Activated CD4-positive, CD25-positive, alpha-beta regulatory T cell treated with anti-CD3 and anti-CD28 coated beads, Interleukin-2, amount 50 U/mL, for 24 hours (primary cell): Measurements from ENCODE around the gene CALML3.
"Not testable (repeated sequence)": the region's sequence is repeated elsewhere in the genome, so short reads cannot be mapped to it uniquely, and the experiment has no call there.

Experiments
- ATAC-seq, 2 donors: fragments of 150-1000 bp; cut with Tn5 transposase; one replicate each; pipeline ENCODE4 v1.10.0; 2021; ENCODE audit warnings: mild to moderate bottlenecking in 1 of 2, moderate library complexity in 1 of 2

CALML3 gene

GRCh38 chr10:5524641-5525560 lies at the start of gene CALML3:
TSS of gene CALML3 (plus strand) at chr10:5524961. CDS start at chr10:5525086, 125 bp downstream.
- ATAC-seq, result no peak

- ATAC-seq, result not testable (repeated sequence)
Observed at GRCh38 chr10:5475088-5475487, 49.7 kb upstream of the CALML3 start.

- not testable (repeated sequence) for ATAC-seq
Observed at GRCh38 chr10:5475974-5476807, 48.6 kb upstream of the CALML3 start.

GRCh38 chr10:5476918-5477525 lies 47.7 kb upstream of the CALML3 start:
- no peak for ATAC-seq

GRCh38 chr10:5477948-5478693 lies 46.6 kb upstream of the CALML3 start:
- ATAC-seq, result no peak

- ATAC-seq, result no peak
Observed at GRCh38 chr10:5478694-5479305, 46.0 kb upstream of the CALML3 start.

GRCh38 chr10:5479481-5480161 lies 45.1 kb upstream of the CALML3 start:
- peak; percentile 27 to 28 for ATAC-seq

GRCh38 chr10:5480162-5480941 lies 44.4 kb upstream of the CALML3 start:
- no peak for ATAC-seq

- no peak for ATAC-seq
Observed at GRCh38 chr10:5481121-5481520, 43.6 kb upstream of the CALML3 start.

- ATAC-seq, result no peak
Observed at GRCh38 chr10:5482016-5482415, 42.7 kb upstream of the CALML3 start.

- no peak for ATAC-seq
Observed at GRCh38 chr10:5484205-5484604, 40.6 kb upstream of the CALML3 start.

GRCh38 chr10:5485290-5485689 lies 39.5 kb upstream of the CALML3 start:
- no peak for ATAC-seq

GRCh38 chr10:5485948-5486852 lies 38.6 kb upstream of the CALML3 start:
- ATAC-seq, result no peak

- no peak for ATAC-seq
Observed at GRCh38 chr10:5486853-5487235, 37.9 kb upstream of the CALML3 start.

GRCh38 chr10:5488272-5489161 lies 36.2 kb upstream of the CALML3 start:
- no peak for ATAC-seq

- ATAC-seq, result no peak
Observed at GRCh38 chr10:5490032-5490431, 34.7 kb upstream of the CALML3 start.

- ATAC-seq, result no peak
Observed at GRCh38 chr10:5490698-5491464, 33.9 kb upstream of the CALML3 start.

GRCh38 chr10:5491477-5491876 lies 33.3 kb upstream of the CALML3 start:
- ATAC-seq, result no peak
